Mammary epithelial cell (primary cell): ENCODE results near the gene GYPA.

Experiments used
- CTCF ChIP-seq, 2 donors: IDR thresholded peaks in 1 of 2; conservative IDR thresholded peaks in 1 of 2; 2 replicates each; pipeline ENCODE4 v1.5.1; 2011 to 2012; ENCODE audit warnings: inconsistent platforms in 2 of 2, low read length in 2 of 2, mild to moderate bottlenecking in 2 of 2, control low read depth in 1 of 2, low read depth in 1 of 2; ENCODE audit not compliant: insufficient read depth in 1 of 2; ENCODE audit errors: extremely low read depth in 1 of 2
- EZH2 ChIP-seq: IDR thresholded peaks from 2 replicates; pipeline ENCODE4 v1.6.1; 2012; ENCODE audit warnings: low read length, inconsistent platforms, borderline replicate concordance

- TF ChIP-seq CTCF (conservative IDR thresholded peaks at IDR 0.05 in 1 of 2, IDR thresholded peaks at IDR 0.05 in 1 of 2; ENCODE audit: extremely low read depth in 1 of 2, insufficient read depth in 1 of 2, low read depth in 1 of 2, low read length in 2 of 2) (no peak), EZH2 (no peak)
These were observed 44.6 kb upstream of the GYPA start for GRCh38 chr4:144185086-144185485.
